SIG-M5 treated with dmso at 0.1 percent for 504 hours (cell line): ENCODE results near the gene ELL2.

ENCODE experiments used
- DNase-seq: peaks from one replicate; lab custom pipeline; 2025; ENCODE audit not compliant: unreplicated experiment; lab: John Stamatoyannopoulos, UW

ELL2 gene

GRCh38 chr5:95883185-95884016, 78.2 kb downstream of the ELL2 start:
- peak; percentile 18 for DNase-seq

GRCh38 chr5:95881833-95882232, 79.8 kb downstream of the ELL2 start:
- no peak for DNase-seq

- no peak for DNase-seq
Measured at GRCh38 chr5:95880081-95880926, 81.3 kb downstream of the ELL2 start.

- DNase-seq, result no peak
Measured at GRCh38 chr5:95879661-95880060, 82.0 kb downstream of the ELL2 start.

GRCh38 chr5:95878417-95879323, 83.0 kb downstream of the ELL2 start:
- no peak for DNase-seq

- DNase-seq, result no peak
Measured at GRCh38 chr5:95876782-95877181, 84.9 kb downstream of the ELL2 start.

- DNase-seq, result no peak
Measured at GRCh38 chr5:95874246-95874645, 87.4 kb downstream of the ELL2 start.

- DNase-seq, result no peak
Measured at GRCh38 chr5:95873351-95873750, 88.3 kb downstream of the ELL2 start.

GRCh38 chr5:95872346-95873268, 89.0 kb downstream of the ELL2 start:
- no peak for DNase-seq

GRCh38 chr5:95871146-95871806, 90.4 kb downstream of the ELL2 start:
- no peak for DNase-seq

- peak; percentile 79 for DNase-seq
Measured at GRCh38 chr5:95870105-95870672, 91.5 kb downstream of the ELL2 start.

GRCh38 chr5:95869173-95869855, 92.3 kb downstream of the ELL2 start:
- DNase-seq, result peak; percentile 64

- no peak for DNase-seq
Measured at GRCh38 chr5:95868136-95868535, 93.5 kb downstream of the ELL2 start.

GRCh38 chr5:95866435-95867040, 95.1 kb downstream of the ELL2 start:
- no peak for DNase-seq

- DNase-seq, result no peak
Measured at GRCh38 chr5:95864944-95865504, 96.6 kb downstream of the ELL2 start.

GRCh38 chr5:95864456-95864855, 97.2 kb downstream of the ELL2 start:
- no peak for DNase-seq

GRCh38 chr5:95863383-95863757, 98.3 kb downstream of the ELL2 start:
- DNase-seq, result peak; percentile 76
